ENCODE data around the gene RPL28.

The RPL28 gene

GRCh38 chr19:55369653-55370304 lies 16.0 kb upstream of the RPL28 start:
- DNase-seq (ENCODE audit: low spot score), result peak; percentile 72

DNA sequence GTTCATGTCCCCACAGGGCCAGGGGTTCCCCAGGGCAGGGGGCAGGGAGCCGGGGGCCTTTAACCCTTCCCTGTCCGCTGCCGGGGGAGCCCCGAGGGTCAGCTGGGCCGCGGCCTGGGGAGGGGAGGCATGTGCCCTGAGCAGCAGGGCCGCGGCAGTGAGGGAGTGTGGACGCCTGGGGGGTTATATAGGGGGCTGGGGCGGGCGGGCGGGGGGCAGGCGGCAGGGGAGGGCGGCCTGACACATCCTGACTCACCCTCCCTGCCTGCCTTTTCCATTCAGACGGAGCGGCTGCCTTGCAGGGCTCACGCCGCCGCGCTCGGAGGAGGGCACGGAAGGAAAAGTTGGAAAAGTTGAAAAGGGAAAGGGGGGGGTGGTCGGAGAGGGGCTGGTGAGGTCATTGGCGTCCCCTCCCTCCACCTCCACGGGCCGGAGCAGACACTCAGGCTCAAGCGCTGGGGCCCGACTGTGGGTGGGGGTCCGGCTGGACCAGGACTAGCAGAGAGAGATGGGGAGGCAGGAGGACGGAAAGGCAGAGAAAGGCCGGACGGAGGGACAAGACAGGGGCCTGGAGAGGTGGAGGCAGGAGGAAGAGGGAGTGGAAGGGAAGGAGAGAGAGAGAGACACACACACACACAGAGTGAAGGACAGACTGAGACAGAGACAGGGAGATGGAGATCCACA lies 15.3 kb upstream of the RPL28 start, which contains the start of gene IL11:
Gene IL11 (minus strand): TSS at position 159 of the 684 bp plus-strand sequence. CDS start 153 bp downstream, at position 6.
- DNase-seq (ENCODE audit: low spot score), result no peak
- TF ChIP-seq, protein P1, sequence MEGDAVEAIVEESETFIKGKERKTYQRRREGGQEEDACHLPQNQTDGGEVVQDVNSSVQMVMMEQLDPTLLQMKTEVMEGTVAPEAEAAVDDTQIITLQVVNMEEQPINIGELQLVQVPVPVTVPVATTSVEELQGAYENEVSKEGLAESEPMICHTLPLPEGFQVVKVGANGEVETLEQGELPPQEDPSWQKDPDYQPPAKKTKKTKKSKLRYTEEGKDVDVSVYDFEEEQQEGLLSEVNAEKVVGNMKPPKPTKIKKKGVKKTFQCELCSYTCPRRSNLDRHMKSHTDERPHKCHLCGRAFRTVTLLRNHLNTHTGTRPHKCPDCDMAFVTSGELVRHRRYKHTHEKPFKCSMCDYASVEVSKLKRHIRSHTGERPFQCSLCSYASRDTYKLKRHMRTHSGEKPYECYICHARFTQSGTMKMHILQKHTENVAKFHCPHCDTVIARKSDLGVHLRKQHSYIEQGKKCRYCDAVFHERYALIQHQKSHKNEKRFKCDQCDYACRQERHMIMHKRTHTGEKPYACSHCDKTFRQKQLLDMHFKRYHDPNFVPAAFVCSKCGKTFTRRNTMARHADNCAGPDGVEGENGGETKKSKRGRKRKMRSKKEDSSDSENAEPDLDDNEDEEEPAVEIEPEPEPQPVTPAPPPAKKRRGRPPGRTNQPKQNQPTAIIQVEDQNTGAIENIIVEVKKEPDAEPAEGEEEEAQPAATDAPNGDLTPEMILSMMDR (IDR thresholded peaks at IDR 0.05; ENCODE audit: extremely low read depth, missing control alignments), result no peak

More at GRCh38 chr19:55369653-55370304, 16.0 kb upstream of the RPL28 start:
- TF ChIP-seq, protein P1 (IDR thresholded peaks at IDR 0.05; ENCODE audit: extremely low read depth, missing control alignments), result no peak

- DNase-seq (ENCODE audit: low spot score), result no peak
- TF ChIP-seq, protein P1 (IDR thresholded peaks at IDR 0.05; ENCODE audit: extremely low read depth, missing control alignments), result no peak
Measured at GRCh38 chr19:55372316-55373081, 13.2 kb upstream of the RPL28 start.

- TF ChIP-seq, protein P1 (IDR thresholded peaks at IDR 0.05; ENCODE audit: extremely low read depth, missing control alignments), result no peak
Measured at GRCh38 chr19:55373306-55373992, 12.3 kb upstream of the RPL28 start.

DNA sequence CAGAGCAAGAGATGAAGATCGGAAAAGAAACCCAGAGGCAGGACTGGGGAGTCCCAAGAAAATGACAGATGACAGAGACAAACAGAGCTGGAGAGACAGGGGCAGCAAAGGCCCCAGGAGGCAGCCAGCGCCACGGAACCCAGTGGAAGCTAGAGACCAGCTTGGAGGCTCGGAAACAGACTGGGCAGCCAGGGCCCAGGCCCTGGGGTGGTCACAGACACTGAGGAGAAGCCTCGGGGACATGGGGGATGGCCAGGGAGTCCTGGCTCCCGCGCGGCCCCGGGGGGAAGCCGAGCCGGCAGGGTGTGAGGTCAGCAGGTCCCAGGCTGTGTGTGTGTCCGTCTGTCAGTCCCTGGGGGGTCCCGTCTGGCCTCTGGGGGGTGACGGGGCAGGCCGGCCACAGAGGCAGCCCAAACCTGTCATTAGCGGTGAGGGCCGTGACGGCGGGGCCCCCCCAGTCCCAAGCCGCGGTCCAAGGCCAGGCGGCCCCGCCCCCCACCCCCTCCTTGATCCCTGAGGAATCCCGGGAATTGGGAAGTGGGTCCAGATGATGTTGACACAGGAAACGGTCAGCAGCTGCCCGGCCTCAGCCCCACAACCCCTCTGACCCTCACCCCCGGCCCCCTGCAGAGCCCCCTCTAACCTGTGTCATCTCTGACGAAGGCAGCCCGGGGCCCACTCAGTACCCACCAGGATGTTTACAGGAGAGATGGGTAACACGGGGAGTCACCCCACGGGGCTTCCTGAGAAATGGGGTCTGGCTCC lies 11.6 kb upstream of the RPL28 start:
- TF ChIP-seq, protein P1 (IDR thresholded peaks at IDR 0.05; ENCODE audit: extremely low read depth, missing control alignments), result no peak
- DNase-seq (ENCODE audit: low spot score), result no peak

More at GRCh38 chr19:55373306-55373992, 12.3 kb upstream of the RPL28 start:
- DNase-seq (ENCODE audit: low spot score), result no peak

GRCh38 chr19:55376241-55376933 lies 9.3 kb upstream of the RPL28 start, which contains the start of gene TMEM190:
Gene TMEM190 (plus strand): TSS chr19:55376826. CDS start chr19:55376854, 28 bp downstream.
- DNase-seq (ENCODE audit: low spot score), result no peak
- TF ChIP-seq, protein P1 (IDR thresholded peaks at IDR 0.05; ENCODE audit: extremely low read depth, missing control alignments), result no peak

All from GM20000 (cell line).